EH (cell line): ENCODE results near the gene KIAA0753.
A peak's percentile ranks its signal among the peaks of the same experiment; 100 is the strongest.
"Not testable (repeated sequence)": the region's sequence is repeated elsewhere in the genome, so short reads cannot be mapped to it uniquely, and the experiment has no call there.

Source experiments
- DNase-seq: peaks from one replicate; pipeline ENCODE4 v3.0.0-alpha.2; 2015; ENCODE audit warnings: low read depth

KIAA0753 gene

DNA sequence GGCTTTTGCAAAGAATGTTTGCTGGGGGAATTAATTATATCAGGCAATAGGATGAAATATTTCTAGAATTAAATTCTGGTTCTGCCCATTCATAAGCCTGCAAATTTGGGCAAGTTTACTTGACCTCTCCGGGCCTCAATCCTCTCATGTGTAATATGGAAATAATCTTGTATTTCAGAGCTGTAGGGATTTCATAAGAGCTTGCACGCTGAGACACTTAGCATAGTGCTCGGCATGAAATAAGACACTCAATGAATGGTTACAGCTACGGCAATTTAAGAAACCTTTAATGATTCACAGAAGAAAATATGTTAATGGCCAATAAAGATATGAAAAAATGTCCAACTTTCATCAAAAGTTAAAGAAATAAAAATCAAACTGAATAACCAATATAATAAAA lies 43.6 kb downstream of the KIAA0753 start:
- no peak for DNase-seq

DNA sequence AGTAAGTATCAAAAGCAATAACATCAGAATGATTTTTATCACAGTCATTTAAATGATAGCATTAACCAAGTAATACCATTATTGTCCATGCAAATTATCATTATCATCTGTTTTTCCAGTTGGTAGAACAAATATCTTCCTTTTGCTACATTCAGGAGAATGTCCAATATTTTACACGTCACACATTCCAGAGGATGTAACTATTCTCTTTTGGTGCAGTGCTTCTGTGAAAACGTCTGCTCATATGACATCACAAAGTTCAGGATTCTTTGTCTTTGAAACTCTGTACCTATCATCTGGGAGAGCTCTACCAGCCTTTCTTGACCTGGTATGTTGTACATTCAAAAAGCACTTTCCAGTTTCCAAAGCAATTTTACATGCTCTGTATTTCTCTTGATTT lies 44.0 kb downstream of the KIAA0753 start:
- DNase-seq: no peak

- no peak for DNase-seq
Observed at GRCh38 chr17:6596081-6596480, 44.4 kb downstream of the KIAA0753 start.

DNA sequence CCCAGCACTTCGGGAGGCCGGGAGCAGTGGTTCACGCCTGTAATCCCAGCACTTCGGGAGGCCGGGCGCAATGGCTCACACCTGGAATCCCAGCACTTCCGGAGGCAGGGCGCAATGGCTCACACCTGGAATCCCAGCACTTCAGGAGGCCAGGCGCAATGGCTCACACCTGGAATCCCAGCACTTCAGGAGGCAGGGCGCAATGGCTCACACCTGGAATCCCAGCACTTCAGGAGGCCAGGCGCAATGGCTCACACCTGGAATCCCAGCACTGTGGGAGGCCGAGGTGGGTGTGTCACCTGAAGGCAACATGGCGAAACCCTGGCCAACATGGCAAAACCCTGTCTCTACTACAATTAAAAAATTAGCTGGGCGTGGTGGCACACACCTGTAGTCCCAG lies 47.1 kb downstream of the KIAA0753 start:
- DNase-seq: not testable (repeated sequence)

- DNase-seq: no peak
Observed at GRCh38 chr17:6592173-6592572, 48.3 kb downstream of the KIAA0753 start.

DNA sequence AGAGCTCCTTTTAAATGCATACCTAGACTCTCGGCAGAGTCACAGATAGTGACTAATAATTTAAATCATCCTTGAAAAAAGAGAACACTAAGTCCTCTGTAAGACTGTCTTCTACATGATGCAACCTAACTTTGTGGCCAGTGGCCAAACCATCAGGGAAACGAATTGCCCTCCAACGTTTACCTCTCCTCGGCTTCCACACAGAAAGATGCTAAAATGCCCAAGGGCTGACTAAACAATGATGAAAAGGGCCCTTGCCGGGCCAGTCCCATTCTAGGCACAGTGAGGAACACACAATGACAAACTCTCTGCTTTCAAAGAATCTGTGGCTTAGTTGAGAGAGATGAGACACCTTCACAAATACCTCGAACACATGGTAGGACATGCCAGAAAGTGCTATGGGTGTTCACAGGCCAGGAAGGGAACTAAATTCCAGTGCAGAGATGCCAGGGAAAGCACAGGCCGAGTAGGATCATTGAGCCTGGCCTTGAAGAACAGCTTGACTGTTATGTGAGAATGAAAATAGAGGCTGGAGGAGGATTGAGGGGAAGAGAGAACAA lies 48.8 kb downstream of the KIAA0753 start:
- peak; percentile 86 for DNase-seq

DNA sequence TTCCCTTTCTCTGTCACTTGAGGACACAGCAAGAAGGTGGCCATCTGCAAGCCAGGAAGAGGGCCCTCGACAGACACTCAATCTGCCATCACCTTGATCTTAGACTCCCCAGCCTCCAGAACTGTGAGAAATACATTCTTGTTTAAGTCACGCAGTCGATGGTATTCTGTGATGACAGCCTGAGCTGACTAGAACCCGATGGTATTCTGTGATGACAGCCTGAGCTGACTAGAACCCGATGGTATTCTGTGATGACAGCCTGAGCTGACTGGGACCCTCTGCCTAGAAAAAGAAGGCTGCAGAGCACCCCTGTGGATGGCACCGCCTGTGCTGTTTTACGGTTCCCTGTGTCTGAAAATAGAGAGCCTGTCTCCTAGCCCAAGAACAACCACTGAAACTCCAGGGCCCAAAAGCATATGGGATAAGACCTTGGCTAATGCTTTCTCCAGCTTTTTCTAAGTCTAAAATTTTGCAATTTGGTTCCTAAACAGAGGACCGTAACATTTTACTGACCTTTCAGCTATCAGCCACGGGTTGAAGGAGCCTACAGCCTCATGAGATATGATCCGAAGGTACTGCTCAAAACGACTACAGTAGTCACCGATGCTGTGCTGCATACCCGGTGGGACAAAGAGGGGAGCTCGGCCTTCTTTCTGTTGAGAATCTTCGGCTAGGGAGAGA lies 51.1 kb downstream of the KIAA0753 start:
- DNase-seq: peak; percentile 51

DNA sequence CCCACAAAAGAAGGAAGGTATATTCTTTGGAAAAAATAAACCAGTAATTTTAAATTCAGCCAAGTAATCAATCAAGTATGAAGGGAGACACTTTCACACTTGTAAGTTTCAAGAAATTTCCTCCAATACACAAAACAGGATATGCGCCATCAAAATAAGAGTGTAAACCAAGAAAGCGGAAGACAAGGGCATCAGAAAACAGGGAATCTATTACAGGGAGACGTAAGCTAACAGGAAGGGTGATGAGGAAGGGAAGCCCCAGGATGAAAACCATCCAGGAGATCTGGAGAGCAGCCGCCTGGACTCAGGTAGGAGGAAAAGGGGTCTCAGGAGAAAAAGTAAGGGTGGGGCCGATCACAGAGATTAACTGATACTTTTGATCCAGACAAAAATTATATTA lies 52.3 kb downstream of the KIAA0753 start:
- no peak for DNase-seq

DNA sequence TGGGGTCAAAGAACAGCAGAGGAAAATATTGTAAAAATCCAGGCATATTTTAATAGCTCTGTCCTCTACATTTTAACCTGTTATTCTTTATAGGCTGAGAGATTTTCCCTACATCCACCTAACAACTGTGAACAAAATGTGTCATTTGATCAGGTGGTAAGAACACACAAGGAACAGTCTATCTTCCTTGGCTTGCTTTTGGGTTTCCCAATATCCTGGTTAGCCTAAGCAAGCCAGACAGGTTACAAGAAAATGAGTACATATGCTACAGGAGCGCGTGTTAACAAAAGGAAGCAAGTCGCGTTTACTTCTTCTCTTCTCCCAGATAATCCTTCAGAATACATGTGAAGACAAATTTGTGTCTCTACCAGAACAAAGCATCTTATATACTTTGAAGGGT lies 53.2 kb downstream of the KIAA0753 start:
- DNase-seq: no peak

DNA sequence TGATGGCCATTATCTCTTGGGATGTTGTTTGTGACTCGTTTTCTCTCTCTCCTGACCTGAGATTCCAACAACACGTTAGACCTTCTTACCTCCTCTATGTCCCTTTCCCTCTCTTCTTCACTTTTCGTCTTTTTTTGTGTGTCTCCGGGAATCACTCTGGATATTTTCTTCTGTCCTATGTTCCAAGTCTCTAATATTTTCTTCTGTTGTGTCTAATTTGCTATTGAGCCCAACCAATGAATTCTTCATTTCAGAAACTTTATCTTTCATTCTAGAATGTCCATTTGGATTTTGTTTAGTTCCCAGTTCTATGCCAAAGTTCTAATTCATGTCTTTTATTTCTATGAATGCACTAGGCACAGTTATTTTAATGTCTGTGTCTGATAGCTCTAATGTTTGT lies 57.1 kb downstream of the KIAA0753 start:
- DNase-seq: no peak

DNA sequence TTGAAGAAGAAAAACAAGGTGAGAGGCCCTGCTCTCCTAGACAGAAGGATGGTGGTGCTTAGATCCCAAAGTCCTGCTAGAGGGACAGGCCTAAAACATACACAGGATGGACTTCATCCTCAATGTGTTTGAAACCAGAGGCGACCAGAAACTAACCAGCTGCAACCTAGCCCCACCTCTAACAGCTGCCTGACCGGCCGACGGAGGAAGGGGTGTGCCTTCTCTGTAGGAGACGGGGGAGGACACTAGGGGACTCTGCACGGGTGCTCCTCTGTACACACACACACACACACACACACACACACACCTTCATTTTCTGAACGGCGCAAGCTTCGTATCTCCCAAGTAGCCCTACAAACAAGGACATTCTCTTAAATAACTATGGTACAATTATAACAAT lies 59.9 kb downstream of the KIAA0753 start:
- no peak for DNase-seq

- no peak for DNase-seq
Observed at GRCh38 chr17:6578491-6578890, 62.0 kb downstream of the KIAA0753 start.

DNA sequence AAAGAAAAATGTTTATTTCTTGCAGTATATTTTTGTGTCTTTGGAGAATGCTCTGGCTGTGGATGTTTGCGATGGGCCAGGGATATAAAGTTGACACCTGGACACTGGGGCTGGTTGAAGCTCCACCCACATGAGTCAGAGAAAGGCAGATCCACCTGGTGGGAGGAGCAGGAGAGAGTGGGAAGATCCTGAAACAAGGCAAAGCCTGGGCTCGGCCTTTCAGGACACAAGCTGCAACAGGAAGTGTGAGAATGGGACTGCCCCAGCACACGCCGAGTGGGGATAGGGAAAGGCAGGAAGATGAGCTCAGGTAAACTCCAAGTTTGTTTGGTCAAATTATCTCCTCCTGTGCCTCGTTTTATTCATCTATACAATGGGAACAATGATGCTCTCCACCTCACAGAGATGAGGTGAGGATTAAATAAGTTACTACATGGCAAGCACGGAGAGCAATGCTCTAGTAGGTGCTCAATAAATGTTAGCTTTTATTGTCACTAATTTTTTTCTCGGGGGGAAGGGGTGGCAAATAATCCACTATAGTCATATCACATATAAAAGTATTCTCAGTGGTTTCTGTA lies 62.7 kb downstream of the KIAA0753 start:
- DNase-seq: no peak

GRCh38 chr17:6576038-6576785 lies 64.3 kb downstream of the KIAA0753 start:
- DNase-seq: no peak

DNA sequence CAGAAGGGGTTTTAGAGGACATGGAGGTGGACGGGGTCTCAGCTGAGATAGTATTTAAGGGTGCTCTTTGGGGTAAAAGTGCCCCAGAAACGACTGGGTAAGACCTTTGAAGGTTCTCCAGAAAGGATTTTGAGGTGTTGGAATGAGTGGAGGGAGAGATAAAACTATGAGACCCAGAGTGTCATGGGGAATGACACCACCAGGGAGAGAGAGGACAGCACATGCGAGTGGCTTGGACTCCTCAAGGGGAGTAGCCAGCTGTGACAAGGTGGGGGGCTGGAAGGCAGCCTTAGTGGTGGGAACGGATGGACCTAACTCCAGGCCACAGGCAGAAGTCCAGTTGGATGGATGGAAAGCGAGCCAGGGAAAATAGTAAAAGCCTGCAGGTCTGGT lies 64.9 kb downstream of the KIAA0753 start:
- no peak for DNase-seq

DNA sequence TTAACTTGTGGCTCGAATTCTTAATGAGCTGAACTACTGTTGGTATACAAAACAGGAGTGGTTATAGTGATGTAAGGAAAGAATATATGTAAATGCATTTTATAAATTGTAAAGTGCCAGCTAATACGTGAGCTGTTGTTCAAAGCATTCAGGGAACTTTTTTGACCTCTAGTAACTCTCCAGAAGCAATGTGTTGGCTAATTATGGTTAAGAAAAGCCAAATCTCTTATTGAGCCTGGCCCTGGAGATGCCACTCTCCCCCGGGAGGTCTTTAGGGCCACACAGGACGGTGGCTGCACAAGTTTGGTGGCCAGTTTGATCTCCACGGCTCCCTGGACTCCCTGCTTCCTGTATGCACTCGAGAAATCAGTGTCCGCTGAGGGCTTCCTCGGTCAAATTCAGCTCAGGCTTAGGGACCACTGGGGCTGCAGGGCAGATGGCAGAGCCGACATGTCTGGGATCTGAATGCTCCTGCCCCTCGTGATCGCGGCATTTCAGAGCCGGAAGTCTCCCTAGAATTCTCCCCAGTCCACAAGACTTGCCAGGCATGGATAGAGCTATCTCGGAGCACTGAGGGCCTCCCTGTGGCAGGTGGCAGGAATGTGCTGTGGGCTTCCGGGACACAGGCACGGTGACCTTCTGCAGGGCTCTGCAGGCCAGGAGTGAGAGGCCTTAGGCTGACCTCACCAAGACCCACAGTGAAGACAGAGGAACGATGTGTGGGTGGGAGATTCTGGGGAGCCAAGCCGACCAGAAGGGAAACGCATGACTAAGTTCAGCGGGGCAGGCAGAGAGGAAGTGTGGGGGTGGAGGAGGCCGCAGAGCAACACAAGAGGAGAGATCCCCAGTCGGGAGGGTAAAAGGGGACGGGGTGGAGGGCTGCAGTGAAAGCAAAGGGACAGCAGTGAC lies 65.6 kb downstream of the KIAA0753 start:
- DNase-seq: peak; percentile 67

DNA sequence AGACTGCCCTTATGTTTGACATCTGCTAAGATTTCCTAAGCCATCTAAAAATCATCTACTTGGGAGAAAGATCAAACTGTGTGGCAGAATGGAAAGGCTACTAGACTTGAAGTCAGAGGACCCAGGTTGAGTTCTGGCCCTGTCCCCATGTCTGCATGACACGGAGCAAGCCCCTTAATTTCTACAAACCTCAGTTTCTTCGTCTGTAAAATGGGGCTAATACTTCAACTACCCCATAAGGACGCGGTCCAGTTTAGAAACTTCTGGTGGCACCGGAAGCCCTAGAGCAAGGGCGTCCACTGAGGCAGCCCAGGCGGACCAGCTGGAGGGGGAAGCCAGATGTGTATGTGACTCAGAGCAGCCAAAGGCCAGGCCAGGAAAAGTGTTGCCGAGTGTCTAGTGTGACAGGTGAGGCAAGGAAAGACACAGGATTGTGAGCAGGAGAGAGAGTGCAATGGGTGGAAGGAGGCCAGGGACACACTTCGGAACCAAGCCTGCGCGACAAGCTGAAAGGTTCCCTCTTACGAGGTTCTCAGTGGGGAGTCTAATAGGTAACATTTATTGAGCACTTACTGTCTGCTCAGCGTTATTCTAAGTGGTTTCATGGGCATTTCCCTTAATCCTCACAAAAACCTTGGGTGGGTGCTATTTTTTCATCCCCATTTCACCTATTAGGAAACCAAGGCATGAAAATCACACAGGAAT lies 66.4 kb downstream of the KIAA0753 start:
- no peak for DNase-seq

- DNase-seq: not testable (repeated sequence)
Observed at GRCh38 chr17:6573495-6573894, 67.0 kb downstream of the KIAA0753 start.

- DNase-seq: no peak
Observed at GRCh38 chr17:6572972-6573370, 67.5 kb downstream of the KIAA0753 start.

DNA sequence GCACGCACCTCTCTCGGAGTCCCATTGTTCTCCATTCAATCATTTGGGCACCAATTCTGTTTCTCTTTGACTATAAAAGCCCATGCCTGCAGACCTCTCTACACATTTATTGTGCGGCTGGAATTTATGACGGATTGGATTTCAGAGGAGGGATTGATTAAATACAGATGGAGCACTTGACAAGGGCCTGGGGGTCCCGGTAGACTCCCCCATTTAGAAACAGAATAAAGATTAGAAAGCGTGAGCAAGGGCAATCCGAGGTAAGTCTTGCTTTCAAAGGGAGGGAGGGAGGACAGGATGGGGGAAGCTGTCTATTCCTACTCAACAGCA lies 69.1 kb downstream of the KIAA0753 start:
- no peak for DNase-seq

DNA sequence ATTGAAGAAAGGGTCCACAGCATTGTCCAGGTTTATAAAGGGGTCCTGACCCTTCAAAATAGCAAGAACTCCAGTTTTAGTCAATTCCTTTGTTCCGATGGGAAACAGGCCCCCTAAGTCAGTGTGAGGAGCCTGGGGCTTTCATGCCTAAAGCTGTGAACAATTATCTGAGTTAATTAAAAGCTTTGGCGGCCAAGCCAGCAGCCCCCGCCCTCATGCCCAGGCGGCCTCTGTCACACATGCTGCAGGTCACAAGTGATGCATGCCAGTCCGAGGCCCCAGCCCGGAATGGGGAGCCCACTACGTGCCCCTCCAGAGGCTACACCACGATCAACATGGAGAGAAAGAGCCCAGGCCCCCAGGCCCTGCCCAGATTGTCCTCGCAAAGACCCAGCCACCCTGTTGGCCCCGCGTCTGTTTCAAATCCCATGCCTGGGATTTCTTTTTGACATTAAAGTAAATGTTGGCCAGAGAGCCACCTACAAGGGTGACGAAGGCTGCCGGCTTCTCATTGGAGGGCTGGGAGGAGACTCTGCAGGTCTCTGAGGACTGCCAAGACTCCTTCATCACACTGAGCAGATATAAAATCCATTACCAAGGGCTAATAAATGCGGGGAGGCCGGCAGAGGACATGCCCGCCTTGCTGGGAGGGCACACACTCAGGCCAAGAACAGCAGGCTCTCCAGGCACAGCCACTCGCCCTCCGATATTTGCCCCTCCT lies 69.6 kb downstream of the KIAA0753 start:
- no peak for DNase-seq
